H1 (cell line): ENCODE data around the gene NQO2. TPM values are rescaled to one million over a fixed set of nuclear protein-coding genes. Genes with fewer than 3 reads are reported as not detected.

Source experiments
- CTCF ChIA-PET: fragments of 300-600 bp; sonication (Branson Sonifier 250); formaldehyde crosslinking; loops from one replicate; lab custom pipeline; 2021; ENCODE audit not compliant: partially characterized antibody; lab: Charles Lee
- POLR2A ChIA-PET: fragments of 300-600 bp; sonication (Branson Sonifier 250); formaldehyde crosslinking; loops from one replicate; lab custom pipeline; 2021; ENCODE audit warnings: inconsistent platforms; ENCODE audit not compliant: partially characterized antibody; lab: Charles Lee
- DNase-seq, 2 experiments: peaks; one replicate each; pipeline versions ENCODE4 v3.0.0 to v3.0.0-alpha.2; 2010 to 2022; ENCODE audit warnings: low spot score in 2 of 2, low read depth in 1 of 2, mixed read lengths in 1 of 2
- FAIRE-seq: peaks from 2 replicates; lab custom pipeline; 2011; peaks lifted over from hg19 to GRCh38; lab: Jason Lieb, UNC
- H2AFZ ChIP-seq: 2 replicates; pipeline ENCODE4 v1.8.1; 2012; ENCODE audit warnings: low read length, inconsistent platforms
- H2AK5ac ChIP-seq: 2 replicates; pipeline ENCODE4 v1.6.1; 2013; ENCODE audit warnings: low read depth, low read length
- H2BK120ac ChIP-seq: replicated peaks from 2 replicates; pipeline ENCODE3; 2013; ENCODE audit warnings: low read depth, low read length, inconsistent platforms
- H2BK12ac ChIP-seq: 2 replicates; pipeline ENCODE4 v1.6.1; 2013; ENCODE audit warnings: low read depth, low read length
- H2BK15ac ChIP-seq: 2 replicates; pipeline ENCODE4 v1.6.1; 2013; ENCODE audit warnings: low read length
- H2BK20ac ChIP-seq: 2 replicates; pipeline ENCODE4 v1.6.1; 2013; ENCODE audit warnings: low read length
- H2BK5ac ChIP-seq: 2 replicates; pipeline ENCODE4 v1.6.1; 2013; ENCODE audit warnings: low read depth, low read length
- H3K14ac ChIP-seq: 2 replicates; pipeline ENCODE4 v1.6.1; 2013; ENCODE audit warnings: inconsistent platforms; ENCODE audit not compliant: insufficient read length
- H3K18ac ChIP-seq: 2 replicates; pipeline ENCODE4 v1.6.1; 2013; ENCODE audit warnings: low read length; ENCODE audit errors: extremely low read depth
- H3K23ac ChIP-seq: 2 replicates; pipeline ENCODE4 v1.6.1; 2013; ENCODE audit warnings: inconsistent platforms; ENCODE audit not compliant: insufficient read length
- H3K23me2 ChIP-seq: 2 replicates; pipeline ENCODE4 v1.6.1; 2013; ENCODE audit warnings: low read depth, low read length
- H3K27ac ChIP-seq: 2 replicates; pipeline ENCODE4 v1.6.1; 2011; ENCODE audit warnings: low read depth, low read length, inconsistent platforms
- H3K27me3 ChIP-seq, 4 experiments: replicated peaks in 1 of 4; 1 replicate in 1 of 4; 2 replicates in 3 of 4; pipeline versions ENCODE4 v1.6.1 to v1.8.1; 2011 to 2013; ENCODE audit warnings: low read length in 3 of 4, mild to moderate bottlenecking in 3 of 4, inconsistent platforms in 2 of 4, mixed read lengths in 2 of 4, moderate library complexity in 1 of 4; ENCODE audit not compliant: control insufficient read depth in 3 of 4, insufficient read depth in 3 of 4; ENCODE audit errors: extremely low read depth in 1 of 4
- H3K36me3 ChIP-seq, 4 experiments: 2 replicates each; pipeline versions ENCODE4 v1.6.1 to v1.8.1; 2011 to 2013; ENCODE audit warnings: mild to moderate bottlenecking in 4 of 4, low read length in 3 of 4, moderate library complexity in 2 of 4, control low read depth in 1 of 4, inconsistent platforms in 1 of 4; ENCODE audit not compliant: insufficient read depth in 4 of 4, control insufficient read depth in 2 of 4
- H3K4ac ChIP-seq: replicated peaks from 2 replicates; pipeline ENCODE3; 2013; ENCODE audit warnings: low read length, low read depth, mixed read lengths, inconsistent platforms; ENCODE audit not compliant: insufficient read length
- H3K4me1 ChIP-seq, 4 experiments: replicated peaks in 1 of 4; 1 replicate in 1 of 4; 2 replicates in 3 of 4; pipeline versions ENCODE4 v1.6.1 to v1.8.1; 2011 to 2013; ENCODE audit warnings: low read length in 3 of 4, inconsistent platforms in 2 of 4, mixed read lengths in 1 of 4; ENCODE audit not compliant: insufficient read depth in 4 of 4, control insufficient read depth in 3 of 4
- H3K4me2 ChIP-seq, 2 experiments: 2 replicates each; pipeline versions ENCODE4 v1.6.1 to v1.8.1; 2011 to 2013; ENCODE audit warnings: low read depth in 2 of 2, low read length in 2 of 2, control low read depth in 1 of 2, inconsistent platforms in 1 of 2, mild to moderate bottlenecking in 1 of 2; ENCODE audit not compliant: insufficient read depth in 1 of 2
- H3K4me3 ChIP-seq, 4 experiments: fragments of 200-600, 300-600 bp in 1 of 4; sonication (generic), shearing (Covaris generic), sonication (Bioruptor Twin) in 1 of 4; 2 replicates each; pipeline versions ENCODE4 v1.5.1 to v1.8.1; 2011 to 2016; ENCODE audit warnings: low read length in 4 of 4, low read depth in 3 of 4, control low read depth in 2 of 4, inconsistent platforms in 2 of 4, mild to moderate bottlenecking in 2 of 4, mixed read lengths in 1 of 4, moderate library complexity in 1 of 4; ENCODE audit not compliant: insufficient read depth in 2 of 4; ENCODE audit errors: extremely low read depth in 1 of 4
- H3K56ac ChIP-seq: replicated peaks from 2 replicates; pipeline ENCODE3; 2013; ENCODE audit warnings: low read depth, mild to moderate bottlenecking, mixed read lengths, low read length, inconsistent platforms; ENCODE audit not compliant: insufficient read length
- H3K79me1 ChIP-seq: 2 replicates; pipeline ENCODE4 v1.6.1; 2013; ENCODE audit warnings: low read depth, low read length, control low read depth
- H3K79me2 ChIP-seq, 2 experiments: 2 replicates each; pipeline versions ENCODE4 v1.6.1 to v1.8.1; 2012 to 2013; ENCODE audit warnings: low read length in 2 of 2, mild to moderate bottlenecking in 2 of 2, inconsistent platforms in 1 of 2; ENCODE audit not compliant: insufficient read depth in 2 of 2, control insufficient read depth in 1 of 2
- H3K9ac ChIP-seq, 4 experiments: replicated peaks in 1 of 4; 1 replicate in 1 of 4; 2 replicates in 3 of 4; pipeline versions ENCODE4 v1.6.1 to v1.8.1; 2011 to 2013; ENCODE audit warnings: low read depth in 3 of 4, low read length in 3 of 4, control low read depth in 2 of 4, mild to moderate bottlenecking in 2 of 4, moderate library complexity in 2 of 4, inconsistent platforms in 1 of 4; ENCODE audit errors: extremely low read depth in 1 of 4
- H3K9me3 ChIP-seq, 2 experiments: 2 replicates each; pipeline versions ENCODE4 v1.6.1 to v1.8.1; 2012 to 2013; ENCODE audit warnings: mild to moderate bottlenecking in 2 of 2, moderate library complexity in 2 of 2, control low read depth in 1 of 2, inconsistent platforms in 1 of 2, low read depth in 1 of 2, low read length in 1 of 2, mixed read lengths in 1 of 2; ENCODE audit not compliant: insufficient read depth in 2 of 2
- H4K20me1 ChIP-seq, 2 experiments: replicated peaks in 1 of 2; 2 replicates each; pipeline versions ENCODE3 to v1.8.1; 2011 to 2013; ENCODE audit warnings: inconsistent platforms in 2 of 2, low read length in 2 of 2, mild to moderate bottlenecking in 1 of 2; ENCODE audit not compliant: insufficient read depth in 2 of 2, control insufficient read depth in 1 of 2
- H4K5ac ChIP-seq: 2 replicates; pipeline ENCODE4 v1.6.1; 2013; ENCODE audit warnings: low read length, low read depth, mixed read lengths, inconsistent platforms; ENCODE audit not compliant: insufficient read length
- H4K8ac ChIP-seq: 2 replicates; pipeline ENCODE4 v1.8.0; 2013; ENCODE audit warnings: mild to moderate bottlenecking, moderate library complexity, low read length, inconsistent platforms; ENCODE audit not compliant: insufficient read depth; ENCODE audit errors: extremely low read depth
- H4K91ac ChIP-seq: replicated peaks from 2 replicates; pipeline ENCODE3; 2013; ENCODE audit warnings: low read length, mixed read lengths, inconsistent platforms; ENCODE audit not compliant: insufficient read length
- JUND ChIP-seq: IDR thresholded peaks from 2 replicates; pipeline ENCODE4 v1.6.1; 2011; ENCODE audit warnings: mild to moderate bottlenecking, improper control_type of control experiment, low read length
- RAD21 ChIP-seq, 2 experiments: IDR thresholded peaks in 1 of 2; conservative IDR thresholded peaks in 1 of 2; 2 replicates each; pipeline ENCODE4 v1.6.1; 2011; ENCODE audit warnings: low read depth in 2 of 2, low read length in 2 of 2, improper control_type of control experiment in 1 of 2, inconsistent platforms in 1 of 2, mild to moderate bottlenecking in 1 of 2, moderate library complexity in 1 of 2
- RNF2 ChIP-seq: fragments of 200-900, 300-1000 bp; sonication (generic); IDR thresholded peaks from 2 replicates; pipeline ENCODE4 v1.7.1; 2016; ENCODE audit warnings: borderline replicate concordance, low read depth, mild to moderate bottlenecking, antibody characterized with exemption, low read length; ENCODE audit not compliant: poor library complexity, severe bottlenecking; ENCODE audit errors: missing control alignments
- SIN3A ChIP-seq, 2 experiments: IDR thresholded peaks in 1 of 2; conservative IDR thresholded peaks in 1 of 2; 2 replicates each; pipeline ENCODE4 v1.6.1; 2011 to 2012; ENCODE audit warnings: low read length in 2 of 2, improper control_type of control experiment in 1 of 2, low read depth in 1 of 2, mild to moderate bottlenecking in 1 of 2
- SP1 ChIP-seq: IDR thresholded peaks from 2 replicates; pipeline ENCODE4 v1.6.1; 2011; ENCODE audit warnings: low read depth, low read length
- SRF ChIP-seq: IDR thresholded peaks from 2 replicates; pipeline ENCODE4 v1.6.1; 2011; ENCODE audit warnings: mild to moderate bottlenecking, low read depth, low read length, moderate library complexity
- TBP ChIP-seq: IDR thresholded peaks from 2 replicates; pipeline ENCODE4 v1.6.1; 2011; ENCODE audit warnings: low read depth, low read length, improper control_type of control experiment
- USF2 ChIP-seq: IDR thresholded peaks from 2 replicates; pipeline ENCODE4 v1.6.1; 2011; ENCODE audit warnings: low read length, improper control_type of control experiment
- WGBS, 2 experiments: shearing (Covaris generic) in 1 of 2; methylation state at CpG; one replicate each; pipeline versions ENCODE4 v1.1.6 to v1.1.7; 2013 to 2015; ENCODE audit warnings: low lambda C conversion rate in 2 of 2, mixed read lengths in 2 of 2, inconsistent platforms in 1 of 2, low coverage in 1 of 2, missing lambda C conversion rate in 1 of 2; ENCODE audit not compliant: insufficient replicate concordance in 2 of 2, insufficient coverage in 1 of 2, insufficient read length in 1 of 2; ENCODE audit errors: extremely low coverage in 1 of 2, missing lambda C conversion rate in 1 of 2; 5-methylcytosine and 5-hydroxymethylcytosine counted together
- polyA plus RNA-seq, 7 experiments: library from polyadenylated mRNA; depleted of rRNA in 3 of 7; stranded (reverse) in 5 of 7; unstranded in 2 of 7; fragments of >200 nt in 5 of 7; fragments of 200-250 nt in 2 of 7; gene quantifications; 1 replicate in 5 of 7; 2 replicates in 1 of 7; 4 replicates in 1 of 7; pipeline versions ENCODE4 v1.2.1 to v1.2.3, GENCODE V29; 2011 to 2013; ENCODE audit warnings: missing spikeins in 2 of 7, mixed read lengths in 2 of 7
- total RNA-seq: library from RNA; stranded (reverse); fragmentation: NEBNext Ultra II Directional; extraction: Animal tissue kit (Norgen Biotek cat#: 25700); gene quantifications from 2 replicates; pipeline ENCODE4 v1.2.1, GENCODE V29; 2021

Gene NQO2
- total and polyA plus RNA-seq, 2 of the 8 experiments (the other 6 are each of a cell fraction or from before 2014, with no cell fraction given) = 135 to 168 TPM

- peaks cover 12 to 29% (median 16%) of the 10 kb centered on the region in 4 experiments for H3K4me1 ChIP-seq
- H4K8ac ChIP-seq = peak overlapping the region; percentile 97; the same call in 1 of the 2 replicates
- 6% methylated on average over 22 of the region's 22 CpGs; no CpG with 5 or more reads in 1 of the 2 experiments for WGBS, 2 experiments
- H3K14ac ChIP-seq = no peak overlapping the region
- peak overlapping the region; percentile 59 for H4K91ac ChIP-seq
- POLR2A ChIA-PET = interaction anchor here (0.7 to 5.0 kb wide), 31 partner anchors 10 to 270 kb away, joined by 3 to 47 read pairs (median 4); partner anchors contain the start of genes NQO2, RIPK1, SERPINB1 and SERPINB6
- H2BK120ac ChIP-seq = peak overlapping the region; percentile 41
- H3K23ac ChIP-seq = no peak overlapping the region
- peak overlapping the region; percentile 96 for H2BK5ac ChIP-seq
- CTCF ChIA-PET = interaction anchor here (0.5 to 7.3 kb wide), 31 partner anchors 10 to 997 kb away, joined by 3 to 142 read pairs (median 4); partner anchors contain the start of genes MYLK4, NQO2, RIPK1 and SERPINB6
- H2BK12ac ChIP-seq = peak overlapping the region; percentile 98
- no peaks in the 10 kb centered on the region for H3K79me2 ChIP-seq
- H3K36me3 ChIP-seq = no peaks in the 10 kb centered on the region
- peak overlapping the region; percentile 79 to 88 for H3K4me2 ChIP-seq
- H3K56ac ChIP-seq = peak overlapping the region; percentile 90
- H3K9ac ChIP-seq = peak overlapping the region; percentile 92 to 98 (median 96)
- peak overlapping the region; percentile 67; the same call in 1 of the 2 replicates for H2BK15ac ChIP-seq
- peaks cover 4% of the 10 kb centered on the region for H3K23me2 ChIP-seq
- FAIRE-seq (peak; percentile 78), DNase-seq (peak; percentile 73 to 75)
- H4K5ac ChIP-seq = peak overlapping the region; percentile 83
- H2AK5ac ChIP-seq = peak overlapping the region; percentile 70; the same call in 1 of the 2 replicates
- peak overlapping the region; percentile 82; the same call in 1 of the 2 replicates for H2AFZ ChIP-seq
- no peaks in the 10 kb centered on the region for H4K20me1 ChIP-seq
- no peaks in the 10 kb centered on the region for H3K79me1 ChIP-seq
- peak overlapping the region; percentile 6 for H3K4ac ChIP-seq
- peak overlapping the region; percentile 96 for H3K18ac ChIP-seq
- no peaks in the 10 kb centered on the region for H3K9me3 ChIP-seq
- H3K4me3 ChIP-seq = peak overlapping the region; percentile 52 to 70 (median 62)
- H3K27me3 ChIP-seq = no peaks in the 10 kb centered on the region
- peak overlapping the region; percentile 99 for H3K27ac ChIP-seq
- peak overlapping the region; percentile 56; the same call in 1 of the 2 replicates for H2BK20ac ChIP-seq
- peak; percentile 90 for TF ChIP-seq SRF
- TF ChIP-seq RNF2 = no peak
- TF ChIP-seq RAD21 (IDR thresholded peaks at IDR 0.05 in 1 of 2, conservative IDR thresholded peaks at IDR 0.05 in 1 of 2; ENCODE audit: low read depth in 2 of 2, low read length in 2 of 2) = no peak
- TF ChIP-seq USF2 = no peak
- TF ChIP-seq JUND = peak; percentile 84
- peak; percentile 82 for TF ChIP-seq SP1
- peak; percentile 88 for TF ChIP-seq TBP
- TF ChIP-seq SIN3A (conservative IDR thresholded peaks at IDR 0.05 in 1 of 2, IDR thresholded peaks at IDR 0.05 in 1 of 2; ENCODE audit: low read depth in 1 of 2, low read length in 2 of 2) = peak; percentile 8 to 83; a peak in 2 of 4 replicates
Observed at GRCh38 chr6:2989332-2990247, 10.1 kb upstream of the NQO2 start.
